OCI-M2 (cell line): ENCODE data around the gene AZU1.
"Not testable (repeated sequence)": the region's sequence is repeated elsewhere in the genome, so short reads cannot be mapped to it uniquely, and the experiment has no call there.

Source experiments
- DNase-seq: peaks from one replicate; lab custom pipeline; 2025; ENCODE audit not compliant: unreplicated experiment; lab: John Stamatoyannopoulos, UW

AZU1 gene

DNA sequence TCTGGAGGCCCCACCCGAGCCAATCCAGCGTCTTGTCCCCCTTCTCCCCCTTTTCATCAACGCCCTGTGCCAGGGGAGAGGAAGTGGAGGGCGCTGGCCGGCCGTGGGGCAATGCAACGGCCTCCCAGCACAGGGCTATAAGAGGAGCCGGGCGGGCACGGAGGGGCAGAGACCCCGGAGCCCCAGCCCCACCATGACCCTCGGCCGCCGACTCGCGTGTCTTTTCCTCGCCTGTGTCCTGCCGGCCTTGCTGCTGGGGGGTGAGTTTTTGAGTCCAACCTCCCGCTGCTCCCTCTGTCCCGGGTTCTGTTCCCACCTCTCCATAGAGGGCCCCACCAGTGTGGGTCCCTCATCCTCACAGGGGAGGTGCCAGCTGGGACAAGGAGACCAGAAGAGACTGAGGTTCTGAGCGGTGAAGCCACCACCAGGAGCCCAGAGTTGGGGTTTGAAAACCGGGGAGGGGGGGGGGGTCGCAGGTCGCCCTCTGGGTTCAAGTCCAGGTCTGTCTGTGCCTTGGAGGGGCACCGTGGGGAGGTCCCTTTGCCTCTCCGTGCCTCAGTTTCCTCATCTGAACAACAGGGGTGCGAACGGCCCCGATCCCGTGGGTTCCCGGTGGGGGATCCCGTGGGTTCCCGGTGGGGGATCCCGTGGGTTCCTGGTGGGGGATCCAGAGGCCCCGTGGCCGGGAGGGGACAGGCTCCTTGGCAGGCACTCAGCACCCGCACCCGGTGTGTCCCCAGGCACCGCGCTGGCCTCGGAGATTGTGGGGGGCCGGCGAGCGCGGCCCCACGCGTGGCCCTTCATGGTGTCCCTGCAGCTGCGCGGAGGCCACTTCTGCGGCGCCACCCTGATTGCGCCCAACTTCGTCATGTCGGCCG lies 24.7 kb downstream of the AZU1 start, which contains the start of gene ELANE:
TSS of gene ELANE (plus strand) at position 168 of the 878 bp plus-strand sequence. CDS start at position 194, 26 bp downstream.
- DNase-seq: no peak

GRCh38 chr19:853014-853585 lies 25.5 kb downstream of the AZU1 start:
- no peak for DNase-seq

GRCh38 chr19:853614-854220 lies 26.1 kb downstream of the AZU1 start:
- DNase-seq: not testable (repeated sequence)

- DNase-seq: no peak
These were observed 26.9 kb downstream of the AZU1 start for GRCh38 chr19:854549-854948.

- DNase-seq: no peak
These were observed 27.5 kb downstream of the AZU1 start for GRCh38 chr19:855142-855541.

- no peak for DNase-seq
These were observed 28.0 kb downstream of the AZU1 start for GRCh38 chr19:855566-856120.

DNA sequence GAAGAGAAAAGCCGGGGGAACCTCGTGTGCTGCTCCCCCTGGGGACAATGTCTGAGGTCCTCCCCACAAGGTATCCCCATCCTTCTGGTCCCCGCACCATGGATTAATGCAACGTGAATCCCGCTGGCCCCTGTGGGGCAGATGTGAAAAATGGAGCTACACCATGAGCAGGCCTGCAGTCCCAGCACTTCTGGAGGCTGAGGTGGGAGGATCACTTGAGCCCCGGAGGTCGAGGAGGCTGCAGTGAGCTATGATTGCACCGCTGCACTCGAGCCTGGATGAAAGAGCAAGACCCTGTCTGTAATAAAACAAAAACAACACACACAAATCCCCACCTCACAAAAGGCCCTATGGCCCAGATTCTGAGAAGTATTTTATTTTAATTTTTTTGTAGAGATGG lies 30.6 kb downstream of the AZU1 start:
- no peak for DNase-seq

DNA sequence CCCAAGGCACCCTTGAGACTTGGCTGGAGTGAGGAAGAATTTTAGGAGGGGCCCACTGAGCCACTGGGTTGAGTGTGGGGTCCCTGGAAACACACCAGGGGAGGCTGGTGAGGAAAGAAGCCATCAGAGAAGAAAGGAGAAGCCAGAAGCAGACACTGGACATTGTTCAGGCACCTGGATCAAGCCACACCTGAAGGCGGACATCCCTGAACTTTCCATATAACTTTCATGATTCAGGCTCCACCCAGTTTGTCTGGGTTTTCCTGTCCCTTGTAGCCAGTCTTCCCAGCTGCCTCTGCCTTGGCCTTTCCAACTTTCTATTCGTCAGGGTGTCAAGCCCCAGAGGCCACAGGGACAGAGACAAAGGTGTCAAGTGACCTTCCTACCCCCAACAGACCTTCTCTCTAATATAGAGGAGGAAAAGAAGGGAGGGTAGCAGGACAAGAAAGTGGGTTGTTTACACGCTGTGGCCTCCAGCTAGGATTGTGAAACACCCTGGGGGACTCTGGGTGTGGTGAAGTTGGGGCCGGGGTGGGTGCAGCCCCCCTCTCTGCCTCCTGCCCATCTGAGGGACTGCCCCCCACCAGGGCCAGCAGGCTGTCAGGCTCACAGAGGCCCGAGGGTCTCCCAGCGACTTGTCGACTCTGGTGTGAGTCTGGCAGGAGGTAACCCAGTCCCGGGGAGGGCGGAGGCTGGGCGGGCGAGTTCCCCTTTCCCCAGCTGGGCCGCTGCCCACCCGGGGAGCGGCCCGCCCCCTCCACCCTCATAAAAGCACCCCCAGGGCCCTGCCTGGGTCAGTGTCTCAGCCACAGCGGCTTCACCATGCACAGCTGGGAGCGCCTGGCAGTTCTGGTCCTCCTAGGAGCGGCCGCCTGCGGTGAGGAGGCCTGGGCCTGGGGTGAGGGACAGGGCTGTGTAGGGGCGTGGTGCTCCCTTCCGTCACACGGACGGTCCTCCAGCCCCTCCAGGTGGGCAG lies 31.5 kb downstream of the AZU1 start, which contains the start of gene CFD:
TSS of gene CFD (plus strand) at position 797 of the 976 bp plus-strand sequence. CDS start at position 823, 26 bp downstream.
- no peak for DNase-seq

DNA sequence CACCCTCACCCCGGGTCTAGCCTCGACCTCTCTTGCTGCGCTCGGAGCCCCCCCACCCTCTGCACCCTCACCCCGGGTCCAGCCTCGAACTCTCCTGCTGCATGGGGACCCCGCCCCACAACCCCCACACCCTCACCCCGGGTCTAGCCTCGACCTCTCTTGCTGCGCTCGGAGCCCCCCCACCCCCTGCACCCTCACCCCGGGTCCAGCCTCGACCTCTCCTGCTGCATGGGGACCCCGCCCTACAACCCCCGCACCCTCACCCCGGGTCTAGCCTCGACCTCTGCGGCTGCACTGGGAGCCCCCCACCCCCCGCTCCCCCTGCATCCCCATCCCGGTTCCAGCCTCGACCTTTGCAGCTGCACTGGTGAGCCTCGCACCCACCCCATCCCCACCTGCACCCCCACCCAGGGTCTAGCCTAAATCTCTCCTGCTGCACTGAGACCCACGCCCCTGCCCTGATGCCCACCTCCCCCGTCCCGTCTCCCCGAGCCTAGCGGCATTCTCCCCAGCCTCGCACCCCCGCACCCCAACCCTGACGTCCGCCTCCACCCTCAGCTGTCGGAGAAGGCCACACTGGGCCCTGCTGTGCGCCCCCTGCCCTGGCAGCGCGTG lies 33.6 kb downstream of the AZU1 start:
- DNase-seq: no peak

DNA sequence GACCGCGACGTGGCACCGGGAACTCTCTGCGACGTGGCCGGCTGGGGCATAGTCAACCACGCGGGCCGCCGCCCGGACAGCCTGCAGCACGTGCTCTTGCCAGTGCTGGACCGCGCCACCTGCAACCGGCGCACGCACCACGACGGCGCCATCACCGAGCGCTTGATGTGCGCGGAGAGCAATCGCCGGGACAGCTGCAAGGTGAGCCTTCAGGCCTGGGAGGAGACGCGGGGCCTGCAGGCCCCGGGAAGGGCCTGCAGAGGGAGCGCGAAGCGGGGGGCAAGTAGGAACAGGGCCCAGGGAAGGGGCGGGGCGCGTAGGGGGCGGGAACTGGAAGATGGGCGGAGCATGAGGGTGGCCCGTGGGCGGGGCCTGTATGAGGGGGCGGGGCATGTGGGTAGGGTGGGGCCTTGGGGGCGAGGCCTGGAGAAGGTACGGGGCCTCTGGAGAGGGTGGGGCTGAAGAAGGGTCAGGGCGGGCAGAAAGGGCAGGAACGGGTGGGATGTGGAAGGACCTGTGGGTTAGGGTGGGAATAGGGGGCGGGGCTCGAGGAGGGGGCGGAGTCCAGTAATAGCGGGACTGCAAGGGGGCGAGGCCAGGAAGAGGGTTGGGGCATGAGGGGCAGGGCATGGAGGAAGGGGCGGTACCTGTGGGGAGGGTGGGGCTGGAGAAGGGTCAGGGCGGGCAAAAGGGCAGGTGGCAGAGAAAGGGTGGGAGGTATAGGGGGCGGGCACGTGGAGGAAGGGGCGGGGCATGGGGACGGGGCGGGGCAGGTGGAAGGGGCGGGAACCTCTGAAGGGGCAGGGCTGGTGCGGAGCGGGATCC lies 34.3 kb downstream of the AZU1 start:
- peak; percentile 45 for DNase-seq

DNA sequence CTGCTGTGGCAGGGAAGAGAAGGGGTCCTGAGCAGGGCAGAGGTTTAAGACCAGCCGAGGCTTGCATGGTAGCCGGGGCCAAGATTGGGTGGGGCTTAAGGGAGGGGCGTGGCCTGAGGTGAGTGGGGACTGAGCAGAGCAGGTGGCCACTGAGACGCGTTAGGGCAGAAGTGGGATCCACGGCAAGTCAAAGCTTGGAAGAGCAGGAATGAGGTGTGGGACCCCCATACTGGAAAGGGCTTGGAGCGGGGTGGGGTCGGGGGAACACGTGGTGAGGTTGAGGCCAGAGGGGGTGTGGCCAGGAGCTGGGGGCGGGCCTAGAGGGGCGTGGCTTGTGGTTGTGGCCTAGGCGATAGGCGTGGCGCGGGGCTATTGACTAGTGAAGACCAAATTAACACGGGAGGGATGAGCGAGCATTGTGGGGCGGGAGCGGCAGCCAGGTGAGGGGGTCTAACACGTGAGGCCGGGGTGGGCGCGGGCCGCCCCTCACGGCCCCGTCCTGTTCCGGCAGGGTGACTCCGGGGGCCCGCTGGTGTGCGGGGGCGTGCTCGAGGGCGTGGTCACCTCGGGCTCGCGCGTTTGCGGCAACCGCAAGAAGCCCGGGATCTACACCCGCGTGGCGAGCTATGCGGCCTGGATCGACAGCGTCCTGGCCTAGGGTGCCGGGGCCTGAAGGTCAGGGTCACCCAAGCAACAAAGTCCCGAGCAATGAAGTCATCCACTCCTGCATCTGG lies 35.1 kb downstream of the AZU1 start:
- peak; percentile 70 for DNase-seq

GRCh38 chr19:863315-863620 lies 35.6 kb downstream of the AZU1 start:
- DNase-seq: no peak

- DNase-seq: no peak
These were observed 39.2 kb downstream of the AZU1 start for GRCh38 chr19:866769-867300.

DNA sequence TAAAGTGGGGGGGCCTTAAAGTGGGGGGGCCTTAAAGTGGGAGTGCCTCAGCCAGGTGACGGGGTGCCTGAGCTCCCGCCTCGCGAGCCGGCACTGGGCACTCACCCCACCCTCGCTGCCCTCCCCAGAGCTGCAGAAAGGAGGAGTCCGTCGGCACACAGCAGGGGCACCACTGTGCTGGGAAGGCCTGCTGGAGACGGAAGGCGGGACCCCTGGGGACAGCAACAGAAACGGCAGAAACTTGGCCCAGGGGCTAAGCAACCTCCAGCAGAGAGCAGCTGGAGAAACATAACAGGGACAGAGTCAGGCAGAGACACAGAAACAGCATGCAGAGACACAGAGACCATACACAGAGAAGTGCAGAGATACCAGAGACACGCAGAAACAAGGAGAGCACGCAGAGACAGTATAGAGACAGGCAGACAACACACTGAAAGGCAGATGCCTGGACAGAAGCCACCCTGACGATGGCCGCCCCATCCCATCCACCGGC lies 39.7 kb downstream of the AZU1 start:
- no peak for DNase-seq

DNA sequence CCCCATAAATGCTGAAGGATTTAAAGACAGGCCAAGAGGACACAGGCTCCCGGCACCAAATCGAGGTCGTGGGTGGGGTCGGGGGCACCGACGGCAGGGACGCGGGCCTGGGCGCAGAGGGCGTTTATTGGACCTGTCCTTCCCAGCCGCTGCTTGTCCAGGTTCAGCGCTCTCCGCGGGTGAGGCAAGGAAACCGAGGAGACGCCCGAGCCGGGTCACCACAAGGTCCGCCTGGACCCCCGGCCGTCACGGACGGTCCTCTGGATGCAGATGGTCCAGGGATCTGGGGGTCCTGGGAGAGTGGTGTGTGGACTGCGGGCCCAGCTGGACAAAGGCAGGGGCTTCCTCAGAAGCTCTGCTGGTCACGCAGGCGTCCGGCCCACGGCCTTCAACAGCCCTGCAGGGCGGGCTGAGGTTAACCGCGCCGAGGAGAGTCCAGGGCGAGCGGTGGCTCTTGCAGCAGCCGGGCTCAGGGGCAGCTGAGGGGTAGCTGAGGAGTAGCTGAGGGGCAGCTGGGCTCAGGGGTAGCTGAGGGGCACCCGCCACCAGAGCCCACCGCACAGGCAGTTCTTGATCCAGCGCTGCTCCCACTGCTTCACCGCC lies 40.3 kb downstream of the AZU1 start:
- no peak for DNase-seq

- no peak for DNase-seq
These were observed 41.0 kb downstream of the AZU1 start for GRCh38 chr19:868458-869244.
